SW480 (cell line): ENCODE measurements around the gene PEAK3.

Experiments used
- DNase-seq: peaks from one replicate; pipeline ENCODE4 v3.0.0-alpha.2; 2016; ENCODE audit warnings: low spot score

Gene PEAK3

DNA sequence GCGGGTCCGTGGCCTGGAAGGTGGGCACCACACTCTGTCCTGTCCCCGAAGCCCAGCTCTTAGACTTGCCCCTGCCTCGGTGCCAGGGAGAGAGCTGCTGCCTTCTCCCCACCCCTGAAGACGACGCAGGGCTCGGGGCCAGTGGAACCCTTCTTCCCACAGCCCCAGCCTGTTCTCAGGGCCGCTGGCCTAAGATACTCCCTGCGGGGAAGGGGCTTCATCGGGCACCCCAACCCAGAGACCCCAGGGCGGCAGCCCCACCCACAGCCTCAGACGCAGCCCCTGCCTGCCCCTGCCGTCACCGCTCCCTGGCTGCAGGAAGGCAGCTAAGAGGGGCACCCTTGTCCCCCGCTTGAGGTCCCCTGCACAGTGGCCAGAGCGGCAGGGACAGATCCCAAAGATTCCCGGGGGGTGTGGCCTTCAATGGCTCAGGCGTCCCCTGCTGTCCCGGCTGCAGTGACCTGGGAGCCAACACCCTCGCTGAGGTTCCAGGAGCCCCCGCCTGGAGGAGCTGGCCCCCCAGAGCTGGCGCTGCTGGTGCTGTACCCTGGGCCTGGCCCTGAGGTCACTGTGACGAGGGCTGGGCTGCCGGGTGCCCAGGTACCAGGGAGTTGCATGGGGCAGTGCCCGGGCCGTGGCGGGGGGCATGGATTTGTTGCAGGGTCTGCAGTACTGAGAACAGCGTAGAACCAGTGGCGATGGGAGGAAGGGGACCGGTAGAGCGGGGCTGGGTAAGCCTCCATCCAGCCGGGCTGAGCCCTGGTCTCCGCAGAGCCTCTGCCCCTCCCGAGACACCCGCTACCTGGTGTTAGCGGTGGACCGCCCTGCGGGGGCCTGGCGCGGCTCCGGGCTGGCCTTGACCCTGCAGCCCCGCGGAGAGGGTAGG is 31.9 kb downstream of the PEAK3 start:
- DNase-seq, result no peak

DNA sequence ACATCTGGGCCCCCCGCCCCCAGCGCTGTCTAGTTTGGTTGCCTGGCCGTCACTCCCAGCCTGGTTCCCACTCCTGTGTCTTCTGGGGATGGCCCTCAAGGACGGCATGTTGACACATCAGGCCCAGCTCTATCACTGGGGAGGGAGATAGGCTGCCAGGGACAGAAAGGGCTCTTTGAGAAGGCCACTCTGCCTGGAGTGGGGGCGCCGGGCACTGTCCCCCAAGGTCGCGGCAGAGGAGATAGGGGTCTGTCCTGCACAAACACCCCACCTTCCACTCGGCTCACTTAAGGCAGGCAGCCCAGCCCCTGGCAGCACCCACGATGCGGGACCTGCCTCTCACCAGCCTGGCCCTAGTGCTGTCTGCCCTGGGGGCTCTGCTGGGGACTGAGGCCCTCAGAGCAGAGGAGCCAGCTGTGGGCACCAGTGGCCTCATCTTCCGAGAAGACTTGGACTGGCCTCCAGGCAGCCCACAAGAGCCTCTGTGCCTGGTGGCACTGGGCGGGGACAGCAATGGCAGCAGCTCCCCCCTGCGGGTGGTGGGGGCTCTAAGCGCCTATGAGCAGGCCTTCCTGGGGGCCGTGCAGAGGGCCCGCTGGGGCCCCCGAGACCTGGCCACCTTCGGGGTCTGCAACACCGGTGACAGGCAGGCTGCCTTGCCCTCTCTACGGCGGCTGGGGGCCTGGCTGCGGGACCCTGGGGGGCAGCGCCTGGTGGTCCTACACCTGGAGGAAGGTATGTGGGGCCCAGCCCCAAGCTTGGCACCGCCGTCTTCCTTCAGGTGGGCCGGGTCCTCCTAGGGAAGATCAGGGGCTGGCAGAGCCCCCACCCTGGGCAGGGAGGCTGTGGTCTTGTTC is 32.7 kb downstream of the PEAK3 start, which contains the start of gene AMH:
TSS of gene AMH (plus strand) at position 314 of the 857 bp plus-strand sequence. CDS start at position 324, 10 bp downstream.
- no peak for DNase-seq

DNA sequence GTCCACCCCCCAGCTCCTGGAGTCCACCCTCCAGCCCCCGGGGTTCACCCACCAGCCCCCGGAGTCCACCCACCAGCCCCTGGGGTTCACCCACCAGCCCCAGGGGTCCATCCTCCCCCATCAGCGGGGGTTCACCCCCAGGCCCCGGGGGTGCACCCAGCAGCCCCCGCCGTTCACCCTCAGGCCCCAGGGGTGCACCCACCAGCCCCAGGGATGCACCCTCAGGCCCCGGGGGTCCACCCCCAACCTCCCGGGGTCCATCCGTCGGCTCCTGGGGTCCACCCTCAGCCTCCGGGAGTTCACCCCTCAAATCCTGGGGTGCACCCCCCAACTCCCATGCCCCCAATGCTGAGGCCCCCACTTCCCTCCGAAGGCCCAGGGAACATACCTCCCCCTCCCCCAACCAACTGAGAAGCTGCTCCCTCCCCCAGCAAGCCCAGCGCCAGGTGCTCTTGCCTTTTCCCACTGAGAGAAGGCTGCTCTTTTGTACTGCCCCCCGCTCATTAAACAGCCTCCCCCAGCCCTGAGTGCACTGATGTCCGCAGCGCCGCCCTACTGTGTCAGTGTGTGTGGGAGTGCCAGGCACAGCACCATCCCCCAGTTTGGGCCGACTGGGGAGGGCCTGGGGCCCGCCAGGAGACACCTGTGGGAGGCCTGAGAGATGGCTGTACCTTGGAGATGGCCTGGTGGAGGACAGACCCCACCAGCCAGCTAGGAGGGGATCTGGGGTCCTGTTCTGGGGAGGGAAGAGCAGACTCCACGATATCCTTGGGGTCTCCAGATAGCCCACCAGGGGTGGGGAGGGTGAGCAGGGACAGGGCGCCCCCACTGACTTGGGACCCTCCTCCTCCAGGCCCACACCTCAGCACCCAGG is 33.6 kb downstream of the PEAK3 start:
- DNase-seq, result no peak

DNA sequence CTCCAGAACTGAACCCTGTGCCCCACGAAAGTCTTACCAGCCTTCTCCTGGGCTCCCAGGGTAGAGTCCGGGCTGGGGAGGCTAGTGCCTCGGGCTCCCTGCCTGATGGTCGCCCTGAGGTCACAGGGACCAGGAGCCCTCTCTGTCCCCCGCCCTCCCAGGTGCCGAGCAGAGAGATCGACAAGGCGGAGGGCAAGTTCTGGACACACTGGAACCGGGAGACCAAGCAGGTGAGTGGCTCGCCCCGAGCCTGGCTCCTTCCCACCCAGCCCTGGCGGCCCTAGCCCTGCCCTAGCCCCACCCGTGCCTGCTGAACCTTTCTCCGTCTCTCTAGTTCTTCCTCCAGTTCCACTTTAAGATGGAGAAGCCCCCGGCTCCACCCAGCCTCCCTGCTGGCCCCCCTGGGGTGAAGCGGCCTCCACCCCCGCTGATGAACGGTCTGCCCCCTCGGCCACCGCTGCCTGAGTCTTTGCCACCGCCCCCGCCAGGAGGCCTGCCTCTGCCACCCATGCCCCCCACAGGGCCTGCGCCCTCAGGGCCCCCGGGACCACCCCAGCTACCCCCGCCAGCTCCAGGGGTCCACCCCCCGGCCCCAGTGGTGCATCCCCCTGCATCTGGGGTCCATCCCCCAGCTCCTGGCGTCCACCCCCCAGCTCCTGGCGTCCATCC is 34.4 kb downstream of the PEAK3 start:
- DNase-seq, result no peak

DNA sequence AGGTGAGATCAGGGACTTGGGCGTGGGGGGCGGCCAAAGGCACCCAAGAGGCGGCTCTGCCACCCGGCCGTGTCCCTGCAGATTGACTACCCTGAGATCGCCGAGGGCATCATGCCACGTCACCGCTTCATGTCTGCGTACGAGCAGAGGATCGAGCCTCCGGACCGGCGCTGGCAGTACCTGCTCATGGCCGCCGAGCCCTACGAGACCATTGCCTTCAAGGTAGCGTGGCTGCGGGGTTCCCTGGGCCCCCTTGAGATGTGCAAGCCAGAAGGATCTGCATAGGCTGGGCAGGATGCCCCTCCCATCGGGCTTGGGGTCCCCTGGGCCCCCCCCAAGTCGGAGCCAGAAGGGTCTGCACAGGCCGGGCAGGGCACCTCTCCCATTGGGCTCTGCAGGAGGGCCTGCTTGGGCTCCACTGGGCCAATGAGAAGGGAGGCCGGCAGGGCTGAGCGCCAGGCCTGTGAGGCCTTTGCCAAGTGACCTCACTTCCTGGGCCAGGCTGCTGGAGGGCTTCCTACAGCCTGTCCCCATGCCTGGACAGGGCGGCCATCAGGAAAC is 35.1 kb downstream of the PEAK3 start:
- no peak for DNase-seq

DNA sequence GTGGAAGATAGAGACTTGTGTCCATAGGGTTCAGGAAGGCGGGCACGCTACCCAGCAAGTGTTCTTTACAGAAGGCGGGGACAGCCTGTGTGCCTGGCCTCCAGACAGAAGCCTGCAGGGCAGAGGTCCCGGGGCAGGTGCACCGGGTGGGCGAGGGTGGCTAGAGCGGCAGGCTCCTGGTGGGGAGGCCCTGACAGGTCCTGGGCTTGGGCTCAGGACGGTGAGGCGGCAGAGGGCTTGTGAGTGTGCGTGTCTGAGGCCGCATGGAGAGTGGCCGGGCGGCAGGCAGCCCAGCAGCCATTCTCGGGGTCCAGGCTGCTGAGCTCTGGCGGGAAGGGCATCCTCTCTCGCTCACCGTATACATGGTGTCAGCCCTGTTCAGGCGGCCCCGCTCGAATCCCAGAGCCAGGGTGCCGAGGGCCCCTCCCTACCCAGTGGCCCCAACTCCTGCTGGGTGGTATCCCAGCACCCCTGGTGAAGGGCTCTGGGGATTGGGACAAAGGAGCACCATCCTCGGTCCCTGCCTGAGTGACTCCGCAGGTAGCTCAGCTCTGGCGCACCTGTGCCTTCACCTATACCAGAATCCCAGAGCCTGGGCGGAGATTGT is 35.9 kb downstream of the PEAK3 start:
- DNase-seq, result no peak

DNA sequence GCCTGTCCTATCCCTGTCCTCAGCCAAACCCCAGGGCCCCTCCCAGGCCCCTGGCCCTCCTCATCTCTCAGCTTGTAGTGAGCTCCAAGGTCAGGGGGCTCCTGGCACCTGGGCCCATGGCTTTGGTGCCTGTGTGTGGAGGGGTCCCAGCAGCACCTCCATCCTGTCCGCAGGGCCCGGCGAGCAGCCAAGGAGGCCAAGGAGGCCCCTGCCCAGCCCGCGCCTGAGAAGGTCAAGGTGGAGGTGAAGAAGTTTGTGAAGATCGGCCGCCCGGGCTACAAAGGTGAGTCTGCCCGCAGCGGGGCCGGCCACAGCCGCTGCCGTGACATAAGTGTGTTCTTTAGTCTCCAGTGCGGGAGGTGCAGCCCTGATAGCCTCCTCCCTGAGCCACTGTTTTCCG is 36.7 kb downstream of the PEAK3 start:
- DNase-seq, result no peak

DNA sequence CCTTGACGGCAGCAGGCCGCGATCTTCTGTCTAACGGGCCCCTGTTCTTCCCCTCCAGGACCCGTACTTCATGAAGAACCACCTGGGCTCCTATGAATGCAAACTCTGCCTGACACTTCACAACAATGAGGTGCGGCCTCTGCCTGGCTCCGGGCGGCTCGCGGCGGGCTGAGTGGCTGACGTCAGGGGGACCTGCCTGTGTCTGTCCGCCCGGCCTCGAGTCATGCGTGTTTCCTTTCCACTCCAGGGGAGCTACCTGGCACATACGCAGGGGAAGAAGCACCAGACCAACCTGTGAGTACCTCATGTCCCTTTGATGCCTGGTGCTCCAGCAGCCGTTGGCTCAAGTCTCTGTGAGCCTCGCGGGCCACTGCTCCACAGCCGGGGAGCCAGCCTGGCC is 37.5 kb downstream of the PEAK3 start:
- no peak for DNase-seq

DNA sequence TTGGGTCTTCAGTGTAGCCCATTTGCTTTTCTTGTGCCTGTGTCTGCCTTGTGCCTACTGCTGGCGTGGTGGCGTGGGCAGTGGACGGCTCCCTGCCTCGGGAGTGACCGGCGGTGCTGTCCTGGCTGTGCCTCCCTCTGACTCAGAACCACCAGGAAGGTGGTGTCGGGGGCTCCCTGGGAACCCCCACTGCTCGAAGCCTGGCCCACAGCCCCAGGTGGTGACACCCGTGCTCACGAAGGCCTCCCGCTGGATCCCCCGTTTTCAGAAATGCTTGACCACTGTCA is 37.9 kb downstream of the PEAK3 start:
- DNase-seq, result no peak

DNA sequence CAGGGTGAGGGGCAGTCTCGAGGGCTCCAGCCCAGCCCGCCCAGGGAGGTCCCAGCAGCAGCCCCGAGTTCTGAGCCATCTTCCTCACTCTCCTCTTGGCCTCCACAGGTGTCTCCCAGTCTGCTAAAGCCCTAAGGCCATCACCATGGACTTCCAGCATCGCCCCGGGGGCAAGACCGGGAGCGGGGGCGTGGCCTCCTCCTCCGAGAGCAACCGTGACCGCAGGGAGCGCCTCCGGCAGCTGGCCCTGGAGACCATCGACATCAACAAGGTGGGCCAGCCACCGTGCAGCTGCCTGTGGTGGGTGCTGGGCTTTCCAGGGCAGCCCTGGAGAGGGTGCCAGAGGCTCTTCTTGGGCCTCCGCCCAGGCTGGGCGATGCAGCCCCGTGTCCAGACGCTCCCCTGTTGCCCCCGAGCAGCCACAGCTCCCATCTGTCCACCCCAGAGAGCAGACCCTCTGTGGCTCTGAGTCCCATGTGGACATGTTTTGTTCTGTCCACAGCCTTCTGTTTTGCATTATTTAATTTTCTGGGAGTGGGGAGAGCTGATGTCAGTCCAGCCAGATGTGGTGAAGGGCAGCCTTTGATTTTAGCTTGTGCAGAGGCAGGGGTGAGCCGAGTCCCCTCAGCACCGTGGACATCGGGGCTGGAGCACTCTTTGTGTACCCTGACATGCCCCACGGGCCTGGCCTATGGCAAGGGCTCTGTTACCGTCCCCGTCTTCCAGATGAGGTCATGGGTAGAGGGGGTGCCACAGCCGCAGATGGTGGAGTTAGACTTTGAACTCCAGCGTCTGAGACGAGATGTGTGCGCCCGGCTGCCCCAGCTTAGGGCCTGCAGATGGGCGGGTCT is 38.5 kb downstream of the PEAK3 start:
- no peak for DNase-seq

DNA sequence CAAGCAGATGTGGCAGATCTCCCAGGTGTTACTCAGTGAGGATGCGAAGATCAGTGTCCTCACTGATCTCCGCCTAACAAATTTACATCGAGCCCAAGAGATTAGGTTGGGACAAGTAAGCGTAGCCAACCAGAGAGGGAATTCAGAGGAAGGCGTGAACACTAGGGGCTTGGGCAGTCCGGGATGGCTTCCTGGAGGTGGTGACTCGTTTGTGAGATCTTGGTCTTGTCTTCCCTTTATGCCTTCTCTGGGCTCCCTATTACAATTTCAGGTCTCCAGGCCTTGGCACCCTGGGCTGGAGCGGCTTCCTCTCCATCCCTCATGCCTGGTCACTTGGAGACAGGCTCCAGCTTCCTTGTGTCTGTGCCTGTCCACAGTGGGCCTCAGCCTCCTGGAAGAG is 39.2 kb downstream of the PEAK3 start:
- DNase-seq, result no peak

DNA sequence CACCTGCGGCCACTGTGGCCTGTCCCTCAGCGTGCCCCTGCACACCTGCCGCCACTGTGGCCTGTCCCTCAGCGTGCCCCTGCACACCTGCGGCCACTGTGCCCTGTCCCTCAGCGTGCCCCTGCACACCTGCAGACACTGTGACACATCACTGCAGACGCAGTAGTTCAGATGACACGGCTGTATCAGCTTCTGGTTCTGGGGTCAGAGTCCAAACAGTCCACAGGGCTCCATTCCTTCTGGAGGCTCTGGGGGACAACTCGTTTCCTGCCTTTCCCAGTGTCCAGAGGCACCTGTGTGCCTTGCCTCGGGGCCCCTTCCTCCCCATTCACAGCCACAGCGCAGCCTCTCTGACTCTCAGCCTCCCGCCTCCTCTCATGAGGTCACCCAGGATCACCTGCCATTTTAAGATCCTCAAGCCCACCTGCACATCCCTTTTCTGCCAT is 39.9 kb downstream of the PEAK3 start:
- no peak for DNase-seq

DNA sequence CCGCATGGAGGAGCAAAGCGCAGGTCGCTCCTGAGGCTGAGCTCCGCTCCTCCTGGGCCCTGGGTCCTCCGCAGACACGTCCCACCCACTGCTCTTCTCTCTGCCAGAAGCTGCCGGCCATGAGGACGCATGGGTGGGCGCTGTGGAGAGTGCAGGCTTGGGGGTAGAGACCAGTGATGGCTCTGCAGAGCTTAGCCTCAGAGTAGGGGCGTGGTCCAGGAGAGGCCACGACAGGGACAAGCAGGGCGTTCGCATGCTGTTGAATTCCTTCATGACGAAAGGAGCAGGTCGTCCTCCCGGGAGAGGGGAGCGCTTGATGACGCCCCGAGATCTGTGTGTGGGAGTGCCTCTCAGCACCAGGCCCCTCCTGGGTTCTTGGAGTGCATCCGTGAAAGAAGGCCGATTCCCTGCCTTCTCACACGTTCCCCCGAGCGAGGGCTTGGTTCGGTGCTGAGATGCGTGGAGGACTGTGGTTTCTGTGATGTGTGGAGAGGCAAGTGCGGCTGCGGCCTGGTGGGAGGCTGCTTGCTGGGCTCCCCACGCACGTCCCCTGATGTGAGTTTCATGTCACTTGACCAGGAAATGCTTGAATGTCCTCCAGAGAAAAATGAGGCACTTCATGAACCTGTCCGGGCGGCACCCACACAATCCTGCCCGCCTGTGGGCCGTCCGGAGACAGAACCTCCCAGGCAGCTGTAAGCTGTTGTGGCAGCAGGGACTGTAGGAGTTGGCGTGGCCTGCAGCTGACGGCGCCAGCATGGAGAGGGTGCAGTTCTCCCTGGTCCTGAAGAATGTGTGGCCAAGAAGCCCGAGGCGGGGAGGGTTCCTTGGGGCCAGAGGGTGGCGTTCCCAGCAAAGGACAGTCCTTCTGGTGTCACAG is 40.9 kb downstream of the PEAK3 start:
- no peak for DNase-seq

DNA sequence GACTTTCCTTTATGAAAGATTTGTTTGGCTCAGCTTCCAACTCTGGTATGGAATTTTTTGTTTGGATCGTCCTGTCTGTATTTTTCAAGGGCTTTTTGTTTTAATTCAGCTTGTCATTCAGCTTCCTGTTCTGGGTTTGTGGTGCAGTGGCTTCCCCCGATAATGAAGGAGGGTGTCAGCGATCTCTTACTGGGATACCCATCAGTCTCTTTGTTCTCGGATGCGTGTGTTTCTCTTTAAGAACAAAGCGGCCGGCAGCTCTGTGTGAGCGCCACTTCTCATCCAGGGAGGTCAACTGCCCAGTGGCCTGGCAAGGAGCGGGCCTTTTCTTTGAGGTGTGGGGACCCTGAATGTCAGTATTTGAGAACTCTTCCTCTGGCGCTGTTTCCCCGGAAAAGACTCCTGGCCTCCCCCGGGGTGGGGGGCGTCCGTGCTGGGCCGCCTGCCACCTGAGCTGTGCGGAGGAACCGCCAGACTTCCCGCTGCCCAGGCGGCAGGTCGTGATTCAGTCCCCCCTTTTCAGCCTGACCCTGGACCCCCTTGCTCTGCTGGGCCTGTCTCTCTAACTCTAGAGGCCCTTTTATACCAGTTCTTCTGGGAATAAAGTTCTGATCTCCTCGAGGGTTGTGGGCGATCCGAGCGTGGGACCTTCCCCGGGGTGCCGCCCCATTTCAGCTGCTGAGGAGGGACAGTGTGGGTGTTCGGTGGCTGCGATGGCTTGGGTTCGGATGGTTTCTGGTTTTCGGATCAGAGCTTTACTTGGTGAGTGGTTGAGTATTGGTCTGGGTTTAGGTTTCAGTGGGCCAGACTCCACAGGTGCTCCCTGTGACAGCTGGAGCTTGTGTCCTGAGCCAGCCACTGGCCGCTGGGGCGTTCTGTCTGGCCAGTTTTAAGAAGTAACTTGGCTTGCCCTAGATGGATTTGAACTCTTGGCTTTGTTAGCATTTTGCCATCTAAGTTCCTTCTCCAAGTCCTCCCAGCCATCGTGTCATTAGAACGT is 41.9 kb downstream of the PEAK3 start:
- DNase-seq, result no peak

DNA sequence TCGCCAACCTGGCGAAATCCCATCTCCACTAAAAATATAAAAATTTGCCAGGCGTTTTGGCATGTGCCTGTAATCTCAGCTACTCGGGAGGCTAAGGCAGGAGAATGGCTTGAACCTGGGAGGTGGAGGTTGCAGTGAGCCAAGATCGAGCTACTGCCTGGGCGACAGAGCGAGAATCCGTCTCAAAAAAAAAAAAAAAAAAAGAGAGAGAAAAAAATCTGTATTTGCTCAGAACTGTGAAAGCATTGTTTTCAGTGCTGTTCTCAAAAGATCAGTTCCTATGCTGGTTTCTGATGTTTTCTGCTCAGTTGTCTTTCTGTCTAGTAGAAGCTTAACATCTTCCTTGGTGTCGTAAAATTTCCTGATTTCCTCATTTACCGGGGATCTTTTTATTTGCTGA is 42.8 kb downstream of the PEAK3 start:
- no peak for DNase-seq

DNA sequence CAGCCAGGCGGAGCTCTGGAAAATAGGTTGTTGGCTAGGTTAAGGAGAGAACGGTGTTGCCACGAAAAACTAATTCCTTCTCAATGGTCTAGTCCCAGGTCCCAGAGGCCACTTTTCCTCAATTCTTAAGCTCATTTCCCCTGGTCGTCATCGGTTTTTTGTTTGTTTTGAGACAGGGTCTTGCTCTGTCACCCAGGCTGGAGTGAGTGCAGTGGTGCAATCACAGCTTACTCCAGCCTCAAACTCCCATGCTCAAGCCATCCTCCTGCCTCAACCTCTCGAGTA is 44.2 kb downstream of the PEAK3 start:
- DNase-seq, result no peak

DNA sequence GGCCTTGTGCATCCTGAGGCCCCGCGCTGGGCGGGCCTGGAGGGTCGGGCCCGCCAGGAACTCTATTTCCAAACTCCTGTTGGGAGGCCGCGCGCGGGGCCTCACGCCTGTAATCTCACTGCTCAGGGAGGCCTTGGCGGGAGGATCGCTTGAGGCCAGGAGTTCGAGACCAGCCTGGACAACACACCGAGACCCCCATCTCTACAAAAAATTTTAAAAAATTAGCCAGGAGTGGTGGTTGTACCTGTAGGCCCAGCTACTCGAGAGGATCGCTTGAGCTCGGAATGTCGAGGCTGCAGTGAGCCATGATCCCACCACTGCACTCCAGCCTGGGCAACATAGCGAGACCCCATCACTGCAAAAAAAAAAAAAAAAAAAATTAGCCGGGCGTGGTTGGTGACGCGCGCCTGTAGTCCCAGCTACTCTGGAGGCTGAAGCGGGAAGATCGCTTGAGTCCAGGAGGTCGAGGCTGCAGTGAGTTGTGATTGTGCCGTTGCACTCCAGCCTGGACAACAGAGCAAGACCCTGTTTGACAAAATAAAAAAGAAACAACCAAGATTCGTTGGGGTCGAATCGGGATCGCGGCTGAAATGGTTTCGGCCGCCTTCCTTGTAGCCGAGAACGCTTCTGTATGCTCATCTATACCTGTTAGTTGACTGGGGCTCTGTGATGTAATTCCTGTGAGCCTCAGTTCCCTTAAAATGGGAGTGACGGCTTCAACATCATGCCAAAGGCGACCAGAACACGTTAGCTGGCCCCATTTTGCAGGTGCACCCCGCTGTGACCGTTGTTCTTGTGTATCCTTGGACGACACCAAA is 44.7 kb downstream of the PEAK3 start:
- no peak for DNase-seq
